GM23338 (cell line): ENCODE measurements around the gene ESRP2. TPM values are rescaled to one million over a fixed set of nuclear protein-coding genes. Genes with fewer than 3 reads are reported as not detected.

ENCODE experiments used
- ATAC-seq: fragments of 200-7000 bp; cut with Tn5 transposase; 3 replicates; pipeline ENCODE4 v1.9.1; 2020
- DNase-seq: peaks from one replicate; pipeline ENCODE4 v3.0.0-alpha.2; 2015; ENCODE audit warnings: low spot score
- H2AFZ ChIP-seq: fragments of 200-600 bp; sonication (generic); 2 replicates; pipeline ENCODE4 v1.8.0; 2016; ENCODE audit warnings: antibody characterized with exemption, mild to moderate bottlenecking, moderate library complexity
- H3F3A ChIP-seq: fragments of 200-600 bp; sonication (generic); replicated peaks from 2 replicates; pipeline ENCODE4 v1.8.0; 2017; ENCODE audit warnings: antibody characterized with exemption, mixed run types, low read depth
- H3K27ac ChIP-seq: fragments of 200-600 bp; sonication (generic); 2 replicates; pipeline ENCODE4 v1.6.1; 2016; ENCODE audit warnings: low read depth
- H3K27me3 ChIP-seq: fragments of 200-600 bp; sonication (generic); 2 replicates; pipeline ENCODE4 v1.8.0; 2016; ENCODE audit warnings: mild to moderate bottlenecking, mixed run types, moderate library complexity; ENCODE audit not compliant: insufficient read depth
- H3K36me3 ChIP-seq: fragments of 200-600 bp; sonication (generic); 2 replicates; pipeline ENCODE4 v1.8.0; 2016; ENCODE audit warnings: mild to moderate bottlenecking; ENCODE audit not compliant: insufficient read depth
- H3K4me1 ChIP-seq: fragments of 200-600 bp; sonication (generic); 2 replicates; pipeline ENCODE4 v1.8.0; 2016; ENCODE audit warnings: mild to moderate bottlenecking, moderate library complexity; ENCODE audit not compliant: insufficient read depth
- H3K4me2 ChIP-seq: fragments of 200-600 bp; sonication (generic); 2 replicates; pipeline ENCODE4 v1.7.1; 2017; ENCODE audit warnings: mixed run types
- H3K4me3 ChIP-seq: fragments of 200-600 bp; sonication (generic); 2 replicates; pipeline ENCODE4 v1.6.1; 2016; ENCODE audit warnings: mixed run types
- H3K79me2 ChIP-seq: fragments of 200-600 bp; sonication (generic); replicated peaks from 2 replicates; pipeline ENCODE4 v1.8.0; 2017; ENCODE audit warnings: mild to moderate bottlenecking; ENCODE audit not compliant: insufficient read depth
- H3K9me2 ChIP-seq: fragments of 200-600 bp; sonication (generic); 2 replicates; pipeline ENCODE4 v1.8.0; 2017; ENCODE audit not compliant: insufficient read depth
- H4K20me1 ChIP-seq: fragments of 200-600 bp; sonication (generic); replicated peaks from 2 replicates; pipeline ENCODE4 v1.8.0; 2017; ENCODE audit warnings: mild to moderate bottlenecking; ENCODE audit not compliant: insufficient read depth
- H3K27ac Mint-ChIP-seq: 2 replicates; pipeline ENCODE4 v1.8.0; 2020; ENCODE audit warnings: inconsistent platforms, mild to moderate bottlenecking, moderate library complexity, mixed read lengths
- H3K27me3 Mint-ChIP-seq: 3 replicates; pipeline ENCODE4 v1.8.0; 2022; ENCODE audit warnings: low read depth, mild to moderate bottlenecking, moderate library complexity, mixed read lengths, inconsistent platforms; ENCODE audit not compliant: insufficient read depth, poor library complexity
- H3K36me3 Mint-ChIP-seq: 3 replicates; pipeline ENCODE4 v1.8.0; 2021; ENCODE audit warnings: low read depth, mild to moderate bottlenecking, inconsistent platforms, moderate library complexity, mixed read lengths
- H3K4me1 Mint-ChIP-seq: 3 replicates; pipeline ENCODE4 v1.8.0; 2020; ENCODE audit warnings: mild to moderate bottlenecking, inconsistent platforms, mixed read lengths
- H3K4me3 Mint-ChIP-seq: 3 replicates; pipeline ENCODE4 v1.8.0; 2021; ENCODE audit warnings: moderate library complexity, mild to moderate bottlenecking, inconsistent platforms, mixed read lengths
- H3K9me3 Mint-ChIP-seq: 3 replicates; pipeline ENCODE4 v1.8.0; 2020; ENCODE audit warnings: moderate library complexity, mild to moderate bottlenecking, inconsistent platforms, mixed read lengths
- CREB1 ChIP-seq: fragments of 250-450 bp; sonication (Bioruptor Pico); IDR thresholded peaks from 2 replicates; pipeline ENCODE4 v1.5.0; 2020; ENCODE audit warnings: low read depth, mild to moderate bottlenecking, moderate library complexity
- EZH2 ChIP-seq: fragments of 200-600 bp; sonication (generic); IDR thresholded peaks from one replicate; pipeline ENCODE4 v1.8.0; 2017; ENCODE audit warnings: antibody characterized with exemption, mild to moderate bottlenecking, low read depth; ENCODE audit not compliant: unreplicated experiment
- EZH2phosphoT487 ChIP-seq: fragments of 200-600 bp; sonication (generic); IDR thresholded peaks from one replicate; pipeline ENCODE4 v1.8.1; 2018; ENCODE audit warnings: antibody characterized with exemption; ENCODE audit not compliant: unreplicated experiment
- JUNB ChIP-seq: IDR thresholded peaks from one replicate; pipeline ENCODE4 v1.6.1; 2016; ENCODE audit warnings: antibody characterized with exemption; ENCODE audit not compliant: unreplicated experiment
- NANOG ChIP-seq: IDR thresholded peaks from 2 replicates; pipeline ENCODE4 v1.6.1; 2016; ENCODE audit warnings: antibody characterized with exemption, borderline replicate concordance
- POLR2AphosphoS5 ChIP-seq: IDR thresholded peaks from 2 replicates; pipeline ENCODE4 v1.6.1; 2016; ENCODE audit warnings: antibody characterized with exemption, low read depth
- STAT1 ChIP-seq: IDR thresholded peaks from one replicate; pipeline ENCODE4 v1.6.1; 2016; ENCODE audit warnings: antibody characterized with exemption; ENCODE audit not compliant: unreplicated experiment
- ZNF114 ChIP-seq: fragments of 250-450 bp; sonication (Bioruptor Pico); IDR thresholded peaks from 2 replicates; pipeline ENCODE4 v1.5.0; 2020; ENCODE audit warnings: mild to moderate bottlenecking, moderate library complexity
- ZNF331 ChIP-seq: fragments of 250-450 bp; sonication (Bioruptor Pico); IDR thresholded peaks from 2 replicates; pipeline ENCODE4 v1.5.0; 2020; ENCODE audit warnings: low read depth, mild to moderate bottlenecking, moderate library complexity
- polyA plus RNA-seq: library from polyadenylated mRNA; unstranded; fragments of >200 nt; fragmentation: Nextera tagmentation; extraction: Ambion mirVana; gene quantifications from 2 replicates; pipeline ENCODE4 v1.2.1, GENCODE V29; 2016
- total RNA-seq: library from RNA; depleted of rRNA; stranded (reverse); fragments of >200 nt; shearing (Covaris generic); gene quantifications from 2 replicates; pipeline ENCODE4 v1.2.3, GENCODE V29; 2014
- TF ChIP-seq, protein P1 (sequence below): IDR thresholded peaks from one replicate; pipeline ENCODE4 v1.6.1; 2018; ENCODE audit warnings: antibody characterized with exemption; ENCODE audit not compliant: unreplicated experiment
- TF ChIP-seq, protein P2 (sequence below), 2 experiments: fragments of 200-600 bp in 1 of 2; sonication (generic) in 1 of 2; conservative IDR thresholded peaks; 2 replicates each; pipeline versions ENCODE4 v1.5.1 to v1.6.1; 2016 to 2017; ENCODE audit warnings: antibody characterized with exemption in 2 of 2, low read depth in 2 of 2, mild to moderate bottlenecking in 2 of 2, moderate library complexity in 1 of 2
- TF ChIP-seq, protein P3 (sequence below): IDR thresholded peaks from 2 replicates; pipeline ENCODE4 v1.6.1; 2016; ENCODE audit warnings: antibody characterized with exemption

Gene ESRP2
- total and polyA plus RNA-seq, 2 experiments from 2014 or later, result 16.2 to 44.0 TPM

DNA sequence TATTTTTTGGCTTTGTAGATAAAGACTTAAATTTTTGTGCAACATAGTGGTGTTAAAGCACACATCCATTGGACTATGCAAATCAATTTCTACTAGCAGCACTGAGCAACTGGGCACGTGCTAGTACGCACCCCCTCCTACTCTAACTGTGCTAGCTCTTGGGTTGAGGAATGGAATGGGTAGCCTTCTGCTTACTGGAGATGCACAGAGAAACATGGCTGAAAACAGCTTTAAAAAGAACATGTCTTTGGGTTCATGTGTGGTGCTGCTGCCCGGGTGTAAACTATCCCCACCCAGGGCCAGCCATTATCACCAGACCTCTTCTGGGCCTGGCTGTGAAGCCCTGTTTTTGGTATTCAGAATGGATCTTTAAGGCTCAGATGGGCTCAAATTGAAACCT, 7.3 kb downstream of the ESRP2 start:
- Histone ChIP-seq H3K27ac (peak overlapping the region; percentile 7; the same call in 1 of the 2 replicates), H3K27me3 (no peaks in the 10 kb centered on the region), H4K20me1 (peaks cover 12% of the 10 kb centered on the region), H3K79me2 (peaks cover 11% of the 10 kb centered on the region), H3K9me2 (no peaks in the 10 kb centered on the region), H3K4me2 (no peak overlapping the region), H3F3A (peaks cover 9% of the 10 kb centered on the region), H2AFZ (no peak overlapping the region), H3K36me3 (peaks cover 8% of the 10 kb centered on the region; the same call in 1 of the 2 replicates), H3K4me3 (no peak overlapping the region), H3K4me1 (peaks cover 3% of the 10 kb centered on the region)
- TF ChIP-seq JUNB (no peak), EZH2 (no peak), CREB1 (CRISPR knock-in tag) (no peak), ZNF331 (no peak), STAT1 (no peak), NANOG (no peak), EZH2phosphoT487 (no peak), ZNF114 (no peak), POLR2AphosphoS5 (no peak)
- TF ChIP-seq, protein P1, sequence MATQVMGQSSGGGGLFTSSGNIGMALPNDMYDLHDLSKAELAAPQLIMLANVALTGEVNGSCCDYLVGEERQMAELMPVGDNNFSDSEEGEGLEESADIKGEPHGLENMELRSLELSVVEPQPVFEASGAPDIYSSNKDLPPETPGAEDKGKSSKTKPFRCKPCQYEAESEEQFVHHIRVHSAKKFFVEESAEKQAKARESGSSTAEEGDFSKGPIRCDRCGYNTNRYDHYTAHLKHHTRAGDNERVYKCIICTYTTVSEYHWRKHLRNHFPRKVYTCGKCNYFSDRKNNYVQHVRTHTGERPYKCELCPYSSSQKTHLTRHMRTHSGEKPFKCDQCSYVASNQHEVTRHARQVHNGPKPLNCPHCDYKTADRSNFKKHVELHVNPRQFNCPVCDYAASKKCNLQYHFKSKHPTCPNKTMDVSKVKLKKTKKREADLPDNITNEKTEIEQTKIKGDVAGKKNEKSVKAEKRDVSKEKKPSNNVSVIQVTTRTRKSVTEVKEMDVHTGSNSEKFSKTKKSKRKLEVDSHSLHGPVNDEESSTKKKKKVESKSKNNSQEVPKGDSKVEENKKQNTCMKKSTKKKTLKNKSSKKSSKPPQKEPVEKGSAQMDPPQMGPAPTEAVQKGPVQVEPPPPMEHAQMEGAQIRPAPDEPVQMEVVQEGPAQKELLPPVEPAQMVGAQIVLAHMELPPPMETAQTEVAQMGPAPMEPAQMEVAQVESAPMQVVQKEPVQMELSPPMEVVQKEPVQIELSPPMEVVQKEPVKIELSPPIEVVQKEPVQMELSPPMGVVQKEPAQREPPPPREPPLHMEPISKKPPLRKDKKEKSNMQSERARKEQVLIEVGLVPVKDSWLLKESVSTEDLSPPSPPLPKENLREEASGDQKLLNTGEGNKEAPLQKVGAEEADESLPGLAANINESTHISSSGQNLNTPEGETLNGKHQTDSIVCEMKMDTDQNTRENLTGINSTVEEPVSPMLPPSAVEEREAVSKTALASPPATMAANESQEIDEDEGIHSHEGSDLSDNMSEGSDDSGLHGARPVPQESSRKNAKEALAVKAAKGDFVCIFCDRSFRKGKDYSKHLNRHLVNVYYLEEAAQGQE, result no peak
- TF ChIP-seq, protein P2, sequence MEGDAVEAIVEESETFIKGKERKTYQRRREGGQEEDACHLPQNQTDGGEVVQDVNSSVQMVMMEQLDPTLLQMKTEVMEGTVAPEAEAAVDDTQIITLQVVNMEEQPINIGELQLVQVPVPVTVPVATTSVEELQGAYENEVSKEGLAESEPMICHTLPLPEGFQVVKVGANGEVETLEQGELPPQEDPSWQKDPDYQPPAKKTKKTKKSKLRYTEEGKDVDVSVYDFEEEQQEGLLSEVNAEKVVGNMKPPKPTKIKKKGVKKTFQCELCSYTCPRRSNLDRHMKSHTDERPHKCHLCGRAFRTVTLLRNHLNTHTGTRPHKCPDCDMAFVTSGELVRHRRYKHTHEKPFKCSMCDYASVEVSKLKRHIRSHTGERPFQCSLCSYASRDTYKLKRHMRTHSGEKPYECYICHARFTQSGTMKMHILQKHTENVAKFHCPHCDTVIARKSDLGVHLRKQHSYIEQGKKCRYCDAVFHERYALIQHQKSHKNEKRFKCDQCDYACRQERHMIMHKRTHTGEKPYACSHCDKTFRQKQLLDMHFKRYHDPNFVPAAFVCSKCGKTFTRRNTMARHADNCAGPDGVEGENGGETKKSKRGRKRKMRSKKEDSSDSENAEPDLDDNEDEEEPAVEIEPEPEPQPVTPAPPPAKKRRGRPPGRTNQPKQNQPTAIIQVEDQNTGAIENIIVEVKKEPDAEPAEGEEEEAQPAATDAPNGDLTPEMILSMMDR (conservative IDR thresholded peaks at IDR 0.05; ENCODE audit: low read depth in 2 of 2), result no peak
- TF ChIP-seq, protein P3, sequence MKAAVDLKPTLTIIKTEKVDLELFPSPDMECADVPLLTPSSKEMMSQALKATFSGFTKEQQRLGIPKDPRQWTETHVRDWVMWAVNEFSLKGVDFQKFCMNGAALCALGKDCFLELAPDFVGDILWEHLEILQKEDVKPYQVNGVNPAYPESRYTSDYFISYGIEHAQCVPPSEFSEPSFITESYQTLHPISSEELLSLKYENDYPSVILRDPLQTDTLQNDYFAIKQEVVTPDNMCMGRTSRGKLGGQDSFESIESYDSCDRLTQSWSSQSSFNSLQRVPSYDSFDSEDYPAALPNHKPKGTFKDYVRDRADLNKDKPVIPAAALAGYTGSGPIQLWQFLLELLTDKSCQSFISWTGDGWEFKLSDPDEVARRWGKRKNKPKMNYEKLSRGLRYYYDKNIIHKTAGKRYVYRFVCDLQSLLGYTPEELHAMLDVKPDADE, result no peak
- Mint-ChIP-seq H3K36me3 (peaks cover 46% of the 10 kb centered on the region), H3K4me3 (no peak overlapping the region), H3K27me3 (peaks cover 4% of the 10 kb centered on the region), H3K4me1 (peaks cover 10% of the 10 kb centered on the region; the same call in 2 of the 3 replicates), H3K27ac (no peak overlapping the region), H3K9me3 (no peaks in the 10 kb centered on the region)
- ATAC-seq (no peak), DNase-seq (no peak)
